ENCODE data around the gene GPR146.
A peak's percentile ranks its signal among the peaks of the same experiment; 100 is the strongest.

DNA sequence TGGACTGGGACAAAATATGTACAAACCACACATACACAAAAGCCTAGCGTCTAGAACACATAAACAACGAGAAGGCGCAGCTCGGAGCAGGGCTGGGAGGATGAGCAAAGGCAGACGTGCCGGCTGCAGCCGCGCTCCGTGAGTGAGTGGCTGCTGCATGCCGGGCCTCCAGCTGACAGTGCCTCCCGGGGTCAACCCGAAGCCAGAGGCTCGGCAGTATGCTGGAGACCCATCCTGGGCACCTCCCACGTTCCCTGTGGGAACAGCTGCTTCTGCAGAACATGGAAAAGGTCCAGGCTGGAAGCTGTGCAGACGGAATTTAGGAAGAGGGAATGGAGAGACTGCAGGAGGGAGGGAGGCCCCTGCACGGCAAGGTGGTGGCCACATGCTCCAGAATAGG is 3.6 kb upstream of the GPR146 start:
- no peak for TF ChIP-seq EP300 (IDR thresholded peaks at IDR 0.05)
- no peak for TF ChIP-seq POLR2A (IDR thresholded peaks at IDR 0.05)
- TF ChIP-seq, protein P1, sequence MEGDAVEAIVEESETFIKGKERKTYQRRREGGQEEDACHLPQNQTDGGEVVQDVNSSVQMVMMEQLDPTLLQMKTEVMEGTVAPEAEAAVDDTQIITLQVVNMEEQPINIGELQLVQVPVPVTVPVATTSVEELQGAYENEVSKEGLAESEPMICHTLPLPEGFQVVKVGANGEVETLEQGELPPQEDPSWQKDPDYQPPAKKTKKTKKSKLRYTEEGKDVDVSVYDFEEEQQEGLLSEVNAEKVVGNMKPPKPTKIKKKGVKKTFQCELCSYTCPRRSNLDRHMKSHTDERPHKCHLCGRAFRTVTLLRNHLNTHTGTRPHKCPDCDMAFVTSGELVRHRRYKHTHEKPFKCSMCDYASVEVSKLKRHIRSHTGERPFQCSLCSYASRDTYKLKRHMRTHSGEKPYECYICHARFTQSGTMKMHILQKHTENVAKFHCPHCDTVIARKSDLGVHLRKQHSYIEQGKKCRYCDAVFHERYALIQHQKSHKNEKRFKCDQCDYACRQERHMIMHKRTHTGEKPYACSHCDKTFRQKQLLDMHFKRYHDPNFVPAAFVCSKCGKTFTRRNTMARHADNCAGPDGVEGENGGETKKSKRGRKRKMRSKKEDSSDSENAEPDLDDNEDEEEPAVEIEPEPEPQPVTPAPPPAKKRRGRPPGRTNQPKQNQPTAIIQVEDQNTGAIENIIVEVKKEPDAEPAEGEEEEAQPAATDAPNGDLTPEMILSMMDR (IDR thresholded peaks at IDR 0.05), result no peak
- TF ChIP-seq POLR2AphosphoS5 (IDR thresholded peaks at IDR 0.05), result peak in 1 of 3 donors; percentile 9

All from stomach (tissue), 4 donors.